ENCODE measurements around the gene DTL.
"Not testable (repeated sequence)": the region's sequence is repeated elsewhere in the genome, so short reads cannot be mapped to it uniquely, and the experiment has no call there.

DNA sequence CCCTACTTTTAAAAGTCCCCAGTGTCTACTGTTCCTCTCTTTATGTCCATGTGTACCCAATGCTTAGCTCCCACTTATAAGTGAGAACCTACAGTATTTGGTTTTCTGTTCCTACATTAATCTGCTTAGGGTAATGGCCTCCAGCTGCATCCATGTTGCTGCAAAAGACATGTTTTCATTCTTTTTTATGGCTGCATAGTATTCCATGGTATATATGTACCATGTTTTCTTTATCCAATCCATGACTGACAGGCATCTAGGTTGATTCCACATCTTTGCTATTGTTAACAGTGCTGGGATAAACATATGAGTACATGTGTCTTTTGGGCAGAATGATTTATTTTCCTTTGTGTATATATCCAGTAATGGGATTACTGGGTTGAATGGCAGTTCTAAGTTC lies 12.6 kb upstream of the DTL start:
- TF ChIP-seq, protein P1, sequence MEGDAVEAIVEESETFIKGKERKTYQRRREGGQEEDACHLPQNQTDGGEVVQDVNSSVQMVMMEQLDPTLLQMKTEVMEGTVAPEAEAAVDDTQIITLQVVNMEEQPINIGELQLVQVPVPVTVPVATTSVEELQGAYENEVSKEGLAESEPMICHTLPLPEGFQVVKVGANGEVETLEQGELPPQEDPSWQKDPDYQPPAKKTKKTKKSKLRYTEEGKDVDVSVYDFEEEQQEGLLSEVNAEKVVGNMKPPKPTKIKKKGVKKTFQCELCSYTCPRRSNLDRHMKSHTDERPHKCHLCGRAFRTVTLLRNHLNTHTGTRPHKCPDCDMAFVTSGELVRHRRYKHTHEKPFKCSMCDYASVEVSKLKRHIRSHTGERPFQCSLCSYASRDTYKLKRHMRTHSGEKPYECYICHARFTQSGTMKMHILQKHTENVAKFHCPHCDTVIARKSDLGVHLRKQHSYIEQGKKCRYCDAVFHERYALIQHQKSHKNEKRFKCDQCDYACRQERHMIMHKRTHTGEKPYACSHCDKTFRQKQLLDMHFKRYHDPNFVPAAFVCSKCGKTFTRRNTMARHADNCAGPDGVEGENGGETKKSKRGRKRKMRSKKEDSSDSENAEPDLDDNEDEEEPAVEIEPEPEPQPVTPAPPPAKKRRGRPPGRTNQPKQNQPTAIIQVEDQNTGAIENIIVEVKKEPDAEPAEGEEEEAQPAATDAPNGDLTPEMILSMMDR (IDR thresholded peaks at IDR 0.05), result not testable (repeated sequence)
- TF ChIP-seq POLR2A (IDR thresholded peaks at IDR 0.05), result not testable (repeated sequence)
